A673 (cell line): Measurements from ENCODE around the gene SDE2.

ENCODE experiments used
- CTCF ChIP-seq: fragments of 300-800, 200-600 bp; sonication (generic); conservative IDR thresholded peaks from 2 replicates; pipeline ENCODE4 v1.5.1; 2017; ENCODE audit warnings: low read depth, mild to moderate bottlenecking, antibody characterized with exemption, low read length, moderate library complexity, mixed read lengths
- EZH2 ChIP-seq: fragments of 200-600 bp; sonication (generic); IDR thresholded peaks from 2 replicates; pipeline ENCODE4 v1.6.1; 2017; ENCODE audit warnings: borderline replicate concordance, low read depth, mild to moderate bottlenecking, mixed read lengths, antibody characterized with exemption, low read length; ENCODE audit not compliant: poor library complexity, severe bottlenecking

- TF ChIP-seq CTCF (no peak), EZH2 (no peak)
These were observed 3.0 kb downstream of the SDE2 start for GRCh38 chr1:225995919-225996864.
